VCaP (cell line): ENCODE measurements around the gene HS2ST1.

ENCODE experiments used
- H3K27ac ChIP-seq: fragments of 450-650 bp; 2 replicates; pipeline ENCODE4 v1.5.1; 2017
- CTCF ChIP-seq: fragments of 450-650 bp; conservative IDR thresholded peaks from 2 replicates; pipeline ENCODE4 v1.5.1; 2017; ENCODE audit warnings: mild to moderate bottlenecking, moderate library complexity

The HS2ST1 gene

GRCh38 chr1:87156124-87156523, 241.7 kb downstream of the HS2ST1 start:
- H3K27ac ChIP-seq = no peak overlapping the region
- no peak for TF ChIP-seq CTCF

GRCh38 chr1:87159378-87159915, 245.0 kb downstream of the HS2ST1 start:
- TF ChIP-seq CTCF = no peak
- no peak overlapping the region for H3K27ac ChIP-seq
